ENCODE data around the gene ASB14.

GRCh38 chr3:57314204-57314603, 21.7 kb upstream of the ASB14 start:
- TF ChIP-seq POLR2AphosphoS5 (IDR thresholded peaks at IDR 0.05; ENCODE audit: low read depth, low read length) = no peak
- TF ChIP-seq TAF1 (IDR thresholded peaks at IDR 0.05; ENCODE audit: borderline replicate concordance, insufficient read depth, low read length) = no peak
- TF ChIP-seq SIN3A (IDR thresholded peaks at IDR 0.05; ENCODE audit: borderline replicate concordance, insufficient read depth, low read length) = no peak
- no peak for TF ChIP-seq REST (IDR thresholded peaks at IDR 0.05; ENCODE audit: insufficient read depth in 1 of 2, low read depth in 2 of 2, low read length in 2 of 2)
- TF ChIP-seq FOXP2 (optimal IDR thresholded peaks at IDR 0.05; ENCODE audit: borderline replicate concordance, extremely low read depth, extremely low read length, insufficient read depth) = no peak
